Smooth muscle cell (in vitro differentiated cells): ENCODE results near the gene SAP30BP. TPM values are rescaled to one million over a fixed set of nuclear protein-coding genes. Genes with fewer than 3 reads are reported as not detected.

Experiments used
- DNase-seq: peaks from one replicate; lab custom pipeline; 2025; ENCODE audit not compliant: unreplicated experiment; lab: John Stamatoyannopoulos, UW
- H2AFZ ChIP-seq: fragments of 200-600 bp; sonication (generic); 2 replicates; pipeline ENCODE4 v1.6.0; 2016; ENCODE audit warnings: antibody characterized with exemption, low read depth, mild to moderate bottlenecking
- H3F3A ChIP-seq: fragments of 200-600 bp; sonication (generic); 2 replicates; pipeline ENCODE4 v1.6.0; 2017; ENCODE audit warnings: antibody characterized with exemption, low read depth
- H3K27ac ChIP-seq: fragments of 200-600 bp; sonication (generic); 2 replicates; pipeline ENCODE4 v1.5.1; 2016; ENCODE audit warnings: low read depth, mild to moderate bottlenecking
- H3K27me3 ChIP-seq: fragments of 200-600 bp; sonication (generic); 2 replicates; pipeline ENCODE4 v1.6.1; 2016; ENCODE audit warnings: low read depth, mild to moderate bottlenecking
- H3K36me3 ChIP-seq: fragments of 200-600 bp; sonication (generic); 2 replicates; pipeline ENCODE4 v1.5.1; 2016; ENCODE audit warnings: low read depth
- H3K4me1 ChIP-seq: fragments of 200-600 bp; sonication (generic); 2 replicates; pipeline ENCODE4 v1.5.1; 2016; ENCODE audit warnings: low read depth
- H3K4me2 ChIP-seq: fragments of 200-600 bp; sonication (generic); 2 replicates; pipeline ENCODE4 v1.6.0; 2016; ENCODE audit warnings: mild to moderate bottlenecking
- H3K4me3 ChIP-seq: fragments of 200-600 bp; sonication (generic); 2 replicates; pipeline ENCODE4 v1.5.1; 2016; ENCODE audit warnings: mild to moderate bottlenecking
- H3K79me2 ChIP-seq: fragments of 200-600 bp; sonication (generic); 2 replicates; pipeline ENCODE4 v1.6.0; 2016; ENCODE audit warnings: low read depth, mild to moderate bottlenecking
- H3K9ac ChIP-seq: fragments of 200-600 bp; sonication (generic); 2 replicates; pipeline ENCODE4 v1.6.0; 2016; ENCODE audit warnings: low read depth
- H3K9me3 ChIP-seq: fragments of 200-600 bp; sonication (generic); replicated peaks from 2 replicates; pipeline ENCODE4 v1.5.1; 2016; ENCODE audit warnings: low read depth
- H4K20me1 ChIP-seq: fragments of 200-600 bp; sonication (generic); 2 replicates; pipeline ENCODE4 v1.6.0; 2016; ENCODE audit warnings: low read depth
- WGBS: methylation state at CpG from one replicate; pipeline ENCODE4 v1.1.7; 2016; ENCODE audit warnings: low lambda C conversion rate; 5-methylcytosine and 5-hydroxymethylcytosine counted together
- polyA plus RNA-seq: library from polyadenylated mRNA; unstranded; fragments of >200 nt; fragmentation: Nextera tagmentation; extraction: Ambion mirVana; gene quantifications from 2 replicates; pipeline ENCODE4 v1.2.1, GENCODE V29; 2016
- total RNA-seq: library from RNA; depleted of rRNA; stranded (reverse); fragments of >200 nt; gene quantifications from 2 replicates; pipeline ENCODE4 v1.2.3, GENCODE V29; 2014
- TF ChIP-seq, protein P1 (sequence below): fragments of 200-600 bp; sonication (generic); IDR thresholded peaks from 2 replicates; pipeline ENCODE4 v1.5.1; 2017; ENCODE audit warnings: borderline replicate concordance, mild to moderate bottlenecking, antibody characterized with exemption; ENCODE audit not compliant: insufficient read depth, poor library complexity, severe bottlenecking

Gene SAP30BP
- total and polyA plus RNA-seq, 2 experiments from 2014 or later, result 75.4 to 135 TPM

DNA sequence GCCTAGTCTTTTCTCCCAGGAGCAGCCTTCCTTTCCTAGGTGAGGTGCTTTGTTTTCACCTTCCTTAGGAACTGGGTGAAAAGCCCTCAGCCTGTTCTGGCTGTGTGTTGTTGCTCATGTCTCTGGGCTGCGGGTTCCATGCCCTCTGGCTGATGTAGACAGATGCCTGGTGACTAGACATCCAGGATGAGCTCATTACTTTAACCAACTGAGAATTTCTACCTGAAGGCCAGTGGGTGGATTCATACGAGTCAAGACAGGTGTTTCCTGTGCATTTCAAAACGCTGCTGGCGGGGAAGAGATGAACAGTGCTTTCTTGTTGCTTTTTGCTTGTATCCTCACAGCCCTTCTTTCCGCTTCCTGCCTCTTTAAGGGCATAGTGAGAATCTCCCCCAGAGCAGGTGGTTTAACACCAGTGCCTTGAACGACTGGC is 22.3 kb downstream of the SAP30BP start:
- Histone ChIP-seq H3K27me3 (no peaks in the 10 kb centered on the region), H3K27ac (peak overlapping the region; percentile 89), H3K4me1 (peaks cover 38% of the 10 kb centered on the region), H3K9me3 (no peaks in the 10 kb centered on the region), H3K4me3 (no peak overlapping the region), H3F3A (peaks cover 13% of the 10 kb centered on the region), H3K36me3 (no peaks in the 10 kb centered on the region), H3K4me2 (no peak overlapping the region), H4K20me1 (peaks cover 83% of the 10 kb centered on the region), H2AFZ (no peak overlapping the region), H3K79me2 (peaks cover 57% of the 10 kb centered on the region), H3K9ac (peak overlapping the region; percentile 54)
- DNase-seq, result no peak
- TF ChIP-seq, protein P1, sequence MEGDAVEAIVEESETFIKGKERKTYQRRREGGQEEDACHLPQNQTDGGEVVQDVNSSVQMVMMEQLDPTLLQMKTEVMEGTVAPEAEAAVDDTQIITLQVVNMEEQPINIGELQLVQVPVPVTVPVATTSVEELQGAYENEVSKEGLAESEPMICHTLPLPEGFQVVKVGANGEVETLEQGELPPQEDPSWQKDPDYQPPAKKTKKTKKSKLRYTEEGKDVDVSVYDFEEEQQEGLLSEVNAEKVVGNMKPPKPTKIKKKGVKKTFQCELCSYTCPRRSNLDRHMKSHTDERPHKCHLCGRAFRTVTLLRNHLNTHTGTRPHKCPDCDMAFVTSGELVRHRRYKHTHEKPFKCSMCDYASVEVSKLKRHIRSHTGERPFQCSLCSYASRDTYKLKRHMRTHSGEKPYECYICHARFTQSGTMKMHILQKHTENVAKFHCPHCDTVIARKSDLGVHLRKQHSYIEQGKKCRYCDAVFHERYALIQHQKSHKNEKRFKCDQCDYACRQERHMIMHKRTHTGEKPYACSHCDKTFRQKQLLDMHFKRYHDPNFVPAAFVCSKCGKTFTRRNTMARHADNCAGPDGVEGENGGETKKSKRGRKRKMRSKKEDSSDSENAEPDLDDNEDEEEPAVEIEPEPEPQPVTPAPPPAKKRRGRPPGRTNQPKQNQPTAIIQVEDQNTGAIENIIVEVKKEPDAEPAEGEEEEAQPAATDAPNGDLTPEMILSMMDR, result no peak
- WGBS, result 74% methylated on average over 6 of the region's 6 CpGs

DNA sequence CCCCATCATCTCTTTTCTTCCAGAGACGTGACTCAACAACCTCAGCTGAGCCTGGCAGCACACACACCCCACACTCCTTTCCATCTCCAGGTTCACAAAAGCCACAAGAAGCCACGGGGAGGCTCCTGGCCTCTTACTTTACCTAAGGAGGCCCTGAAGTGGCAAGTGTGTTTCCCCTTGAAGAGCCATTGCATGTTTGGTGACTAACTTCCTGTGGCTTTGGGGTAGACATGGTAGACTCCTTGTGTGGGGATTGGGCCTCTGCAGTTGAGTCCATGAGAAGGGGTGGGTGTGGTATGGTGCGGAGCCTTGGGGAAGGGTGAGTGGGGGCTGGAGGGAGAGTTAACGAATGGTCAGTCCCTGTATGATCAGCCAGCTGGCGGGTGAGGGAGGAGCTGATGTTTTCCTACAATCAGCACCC is 24.2 kb downstream of the SAP30BP start:
- H3K9ac ChIP-seq, result peak overlapping the region; percentile 35
- TF ChIP-seq, protein P1, result no peak
- 78% methylated on average over 5 of the region's 5 CpGs for WGBS
- no peaks in the 10 kb centered on the region for H3K27me3 ChIP-seq
- H3F3A ChIP-seq, result peaks cover 13% of the 10 kb centered on the region
- no peak for DNase-seq
- H4K20me1 ChIP-seq, result peaks cover 67% of the 10 kb centered on the region
- H3K4me1 ChIP-seq, result peaks cover 38% of the 10 kb centered on the region
- H3K79me2 ChIP-seq, result peaks cover 43% of the 10 kb centered on the region
- H3K4me3 ChIP-seq, result no peak overlapping the region
- H3K4me2 ChIP-seq, result no peak overlapping the region
- H2AFZ ChIP-seq, result no peak overlapping the region
- no peaks in the 10 kb centered on the region for H3K36me3 ChIP-seq
- peak overlapping the region; percentile 89 for H3K27ac ChIP-seq
- H3K9me3 ChIP-seq, result no peaks in the 10 kb centered on the region

DNA sequence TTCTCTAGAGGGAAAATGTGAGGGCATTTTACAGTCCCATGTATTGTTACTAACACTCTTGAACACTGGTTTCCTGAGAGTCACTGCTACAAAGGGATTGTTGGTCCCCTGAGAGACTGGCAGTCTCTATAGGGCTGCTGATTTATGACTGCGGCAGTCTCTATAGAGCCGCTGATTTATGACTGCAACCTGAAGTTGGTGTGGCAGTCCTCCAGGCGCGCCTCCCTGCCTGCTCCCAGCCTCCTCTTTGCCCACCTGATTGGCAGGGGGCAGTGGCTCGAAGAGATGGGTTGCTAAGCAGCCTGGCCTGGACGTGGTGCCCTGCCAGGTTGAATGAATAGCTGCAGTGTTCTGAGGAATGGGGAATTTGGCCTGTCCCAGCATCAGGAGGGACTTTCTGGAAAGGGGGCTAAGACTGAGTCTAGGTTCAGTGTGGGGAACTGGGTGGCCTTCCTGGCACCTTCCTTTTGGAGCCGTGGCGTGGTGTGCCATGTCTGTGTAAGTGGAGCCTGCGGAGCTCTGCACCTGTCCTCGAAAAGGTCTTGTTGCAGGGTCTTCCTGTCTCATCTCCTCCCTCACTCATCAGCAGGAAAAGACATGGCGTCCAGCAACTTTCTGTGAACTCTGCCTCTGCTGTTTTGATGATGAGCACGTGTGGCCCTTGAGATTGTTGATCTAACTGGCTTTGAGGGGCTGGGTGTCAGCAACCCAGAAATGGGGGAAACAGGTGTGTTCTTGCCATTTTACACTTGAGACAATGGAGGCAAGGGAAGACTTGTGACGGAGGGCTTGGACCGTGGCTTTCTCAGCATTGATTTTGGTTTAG is 24.9 kb downstream of the SAP30BP start:
- peaks cover 61% of the 10 kb centered on the region for H4K20me1 ChIP-seq
- H3K4me1 ChIP-seq, result peaks cover 38% of the 10 kb centered on the region
- peak overlapping the region; percentile 89 for H3K27ac ChIP-seq
- H2AFZ ChIP-seq, result no peak overlapping the region
- TF ChIP-seq, protein P1, result no peak
- H3K9ac ChIP-seq, result peak overlapping the region; percentile 35
- H3K9me3 ChIP-seq, result no peaks in the 10 kb centered on the region
- peaks cover 37% of the 10 kb centered on the region for H3K79me2 ChIP-seq
- no peak for DNase-seq
- no peaks in the 10 kb centered on the region for H3K27me3 ChIP-seq
- no peak overlapping the region for H3K4me2 ChIP-seq
- H3K36me3 ChIP-seq, result no peaks in the 10 kb centered on the region
- 97% methylated on average over 14 of the region's 14 CpGs for WGBS
- H3F3A ChIP-seq, result peaks cover 13% of the 10 kb centered on the region
- no peak overlapping the region for H3K4me3 ChIP-seq
